Activated CD8-positive, alpha-beta T cell treated with anti-CD3 and anti-CD28 coated beads, Interleukin-2, amount 10 ng/mL, durations not matched to agents 7 days and 5 days (primary cell): ENCODE data around the gene MMP24. TPM values are rescaled to one million over a fixed set of nuclear protein-coding genes. Genes with fewer than 3 reads are reported as not detected.
"Not testable (repeated sequence)": the region's sequence is repeated elsewhere in the genome, so short reads cannot be mapped to it uniquely, and the experiment has no call there.

ENCODE experiments used
- ATAC-seq: fragments of 150-1000 bp; cut with Tn5 transposase; one replicate; pipeline ENCODE4 v1.10.0; 2021; ENCODE audit warnings: moderate library complexity
- CTCF ChIA-PET: fragments of 350-600 bp; sonication (Branson Sonifier 250); formaldehyde crosslinking; loops from one replicate; lab custom pipeline; 2021; ENCODE audit warnings: antibody characterized with exemption; lab: Charles Lee
- POLR2A ChIA-PET: fragments of 350-600 bp; sonication (Branson Sonifier 250); formaldehyde crosslinking; loops from one replicate; lab custom pipeline; 2021; ENCODE audit warnings: antibody characterized with exemption; lab: Charles Lee
- DNase-seq: peaks from one replicate; pipeline ENCODE4 v3.0.0-alpha.2; 2020
- H3K27ac Mint-ChIP-seq: one replicate; pipeline ENCODE4 v1.8.0; 2021; ENCODE audit warnings: mild to moderate bottlenecking, mixed read lengths
- H3K27me3 Mint-ChIP-seq: one replicate; pipeline ENCODE4 v1.8.0; 2021; ENCODE audit warnings: low read depth, mixed read lengths
- H3K36me3 Mint-ChIP-seq: one replicate; pipeline ENCODE4 v1.8.0; 2021; ENCODE audit warnings: low read depth, mixed read lengths
- H3K4me1 Mint-ChIP-seq: one replicate; pipeline ENCODE4 v1.8.0; 2021; ENCODE audit warnings: low read depth, mixed read lengths
- H3K4me3 Mint-ChIP-seq: one replicate; pipeline ENCODE4 v1.8.0; 2021; ENCODE audit warnings: mild to moderate bottlenecking, mixed read lengths
- H3K9me3 Mint-ChIP-seq: one replicate; pipeline ENCODE4 v1.8.0; 2022; ENCODE audit warnings: mixed read lengths; ENCODE audit not compliant: insufficient read depth
- total RNA-seq, 2 experiments: library from RNA; stranded (reverse); gene quantifications; one replicate each; pipeline ENCODE4 v1.2.3, GENCODE V29; 2021

MMP24 gene
- not detected for total RNA-seq

- POLR2A ChIA-PET, result no interaction called here
- H3K27ac Mint-ChIP-seq, result peak within 1 kb of the TSS; percentile 15
- ATAC-seq (no peak), DNase-seq (no peak)
- no peaks in the 10 kb centered on the region for H3K36me3 Mint-ChIP-seq
- H3K4me3 Mint-ChIP-seq, result peak within 1 kb of the TSS; percentile 47
- no peaks in the 10 kb centered on the region for H3K9me3 Mint-ChIP-seq
- peaks cover 42% of the 10 kb centered on the region for H3K27me3 Mint-ChIP-seq
- peaks cover 9% of the 10 kb centered on the region for H3K4me1 Mint-ChIP-seq
- CTCF ChIA-PET, result interaction anchor here (1.6 kb wide), 1 partner anchor 43 kb away, joined by 4 read pairs; no protein-coding TSS in a partner anchor
Observed at GRCh38 chr20:35226126-35226883, at the start of gene MMP24. Gene MMP24 (plus strand): TSS chr20:35226690. CDS start chr20:35226739, 49 bp downstream.

GRCh38 chr20:35179292-35180212 is 46.9 kb upstream of the MMP24 start:
- ATAC-seq (no peak), DNase-seq (no peak)
- no peaks in the 10 kb centered on the region for H3K36me3 Mint-ChIP-seq
- H3K4me1 Mint-ChIP-seq, result no peaks in the 10 kb centered on the region
- H3K9me3 Mint-ChIP-seq, result no peaks in the 10 kb centered on the region
- ChIA-PET POLR2A (interaction anchor here (0.7 kb wide), 1 partner anchor 176 kb away, joined by 3 read pairs; no protein-coding TSS in a partner anchor), CTCF (no interaction called here)
- no peak overlapping the region for H3K4me3 Mint-ChIP-seq
- no peaks in the 10 kb centered on the region for H3K27me3 Mint-ChIP-seq
- H3K27ac Mint-ChIP-seq, result no peak overlapping the region

GRCh38 chr20:35180266-35180665 is 46.2 kb upstream of the MMP24 start:
- H3K4me1 Mint-ChIP-seq, result no peaks in the 10 kb centered on the region
- CTCF ChIA-PET, result no interaction called here
- H3K9me3 Mint-ChIP-seq, result no peaks in the 10 kb centered on the region
- POLR2A ChIA-PET, result no interaction called here
- ATAC-seq, result no peak
- H3K27ac Mint-ChIP-seq, result no peak overlapping the region
- no peak overlapping the region for H3K4me3 Mint-ChIP-seq
- H3K36me3 Mint-ChIP-seq, result no peaks in the 10 kb centered on the region
- no peak for DNase-seq
- no peaks in the 10 kb centered on the region for H3K27me3 Mint-ChIP-seq

DNA sequence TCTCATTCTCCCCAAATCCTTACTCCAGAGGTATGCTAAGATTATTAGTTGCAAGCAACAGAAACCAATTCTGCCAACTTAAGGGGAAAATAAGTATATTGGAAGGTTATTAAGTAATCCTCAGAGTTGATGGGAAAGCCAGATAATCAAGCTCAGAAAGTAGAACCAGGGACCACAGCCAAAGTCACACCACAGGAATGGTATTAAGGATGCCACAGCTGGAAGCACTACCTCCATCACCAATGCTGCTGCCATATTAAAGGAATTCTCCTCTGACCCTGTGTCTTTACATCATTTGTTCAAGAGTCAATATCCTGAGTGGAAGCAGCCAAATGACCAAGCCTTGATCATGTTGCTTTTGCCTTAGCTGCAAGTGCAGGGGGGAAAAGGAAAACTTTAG is 44.8 kb upstream of the MMP24 start:
- no peaks in the 10 kb centered on the region for H3K36me3 Mint-ChIP-seq
- no peaks in the 10 kb centered on the region for H3K9me3 Mint-ChIP-seq
- no peak overlapping the region for H3K4me3 Mint-ChIP-seq

DNA sequence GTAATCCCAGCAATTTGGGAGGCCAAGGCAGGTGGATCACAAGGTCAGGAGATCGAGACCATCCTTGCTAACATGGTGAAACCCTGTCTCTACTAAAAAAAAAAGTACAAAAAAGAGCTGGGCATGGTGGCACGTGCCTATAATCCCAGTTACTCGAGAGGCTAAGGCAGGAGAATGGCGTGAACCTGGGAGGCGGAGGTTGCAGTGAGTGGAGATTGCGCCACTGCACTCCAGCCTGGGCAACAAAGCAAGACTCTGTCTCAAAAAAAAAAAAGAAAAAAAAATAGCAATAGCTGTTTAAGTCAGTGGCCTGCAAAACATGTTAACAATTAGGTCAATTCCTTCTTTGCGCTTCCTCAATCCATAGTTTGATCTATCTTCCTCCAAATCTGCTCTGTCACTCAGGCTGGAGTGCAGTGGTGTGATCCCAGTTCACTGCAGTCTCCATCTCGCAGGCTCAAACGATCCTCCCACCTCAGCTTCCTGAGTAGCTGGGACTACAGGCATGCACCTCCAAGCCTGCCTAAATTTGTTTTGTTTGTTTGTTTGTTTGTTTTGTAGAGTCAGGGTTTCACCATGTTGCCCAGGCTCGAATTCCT is 39.7 kb upstream of the MMP24 start:
- H3K4me1 Mint-ChIP-seq, H3K9me3 Mint-ChIP-seq, DNase-seq, POLR2A ChIA-PET, H3K4me3 Mint-ChIP-seq, H3K27ac Mint-ChIP-seq, H3K36me3 Mint-ChIP-seq, ATAC-seq, H3K27me3 Mint-ChIP-seq: not testable (repeated sequence)
- CTCF ChIA-PET, result interaction anchor here (1.5 to 1.6 kb wide), 2 partner anchors 42 to 90 kb away, joined by 3 to 5 read pairs; no protein-coding TSS in a partner anchor

More for the DNA sequence above, 44.8 kb upstream of the MMP24 start:
- no peaks in the 10 kb centered on the region for H3K4me1 Mint-ChIP-seq
- no peaks in the 10 kb centered on the region for H3K27me3 Mint-ChIP-seq
- ATAC-seq (no peak), DNase-seq (no peak)
- ChIA-PET CTCF (interaction anchor here (1.2 kb wide), 1 partner anchor 16 kb away, joined by 3 read pairs; no protein-coding TSS in a partner anchor), POLR2A (no interaction called here)
- H3K27ac Mint-ChIP-seq, result no peak overlapping the region

- ChIA-PET CTCF (interaction anchor here (1.5 to 1.6 kb wide), 2 partner anchors 43 to 91 kb away, joined by 3 to 5 read pairs; no protein-coding TSS in a partner anchor), POLR2A (no interaction called here)
- Mint-ChIP-seq H3K4me3 (no peak overlapping the region), H3K4me1 (no peaks in the 10 kb centered on the region), H3K27me3 (no peaks in the 10 kb centered on the region), H3K36me3 (no peaks in the 10 kb centered on the region), H3K9me3 (no peaks in the 10 kb centered on the region), H3K27ac (no peak overlapping the region)
- DNase-seq (no peak), ATAC-seq (no peak)
Observed at GRCh38 chr20:35187584-35188190, 38.8 kb upstream of the MMP24 start.

DNA sequence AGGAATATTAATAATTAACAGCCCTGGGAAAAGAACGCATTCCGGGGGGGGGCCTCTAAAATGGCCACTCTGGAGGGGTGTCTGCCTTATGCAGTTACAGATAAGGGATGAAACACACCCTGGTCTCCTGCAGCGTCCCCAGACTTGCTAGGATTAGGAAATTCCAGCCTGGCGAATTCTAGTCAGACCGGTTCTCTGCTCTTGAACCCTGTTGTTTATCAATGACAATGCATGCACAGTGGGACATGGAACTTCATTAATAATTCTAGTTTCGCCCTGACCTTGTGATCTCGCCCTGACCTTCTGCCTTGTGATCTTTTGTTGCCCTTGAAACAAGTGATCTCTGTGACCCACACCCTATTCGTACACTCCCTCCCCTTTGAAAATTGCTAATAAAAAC is 37.3 kb upstream of the MMP24 start:
- H3K4me1 Mint-ChIP-seq, DNase-seq, H3K27ac Mint-ChIP-seq, H3K36me3 Mint-ChIP-seq, ATAC-seq, H3K27me3 Mint-ChIP-seq, H3K4me3 Mint-ChIP-seq, H3K9me3 Mint-ChIP-seq, POLR2A ChIA-PET, CTCF ChIA-PET: not testable (repeated sequence)

- Mint-ChIP-seq H3K4me1 (no peaks in the 10 kb centered on the region), H3K27me3 (peaks cover 3% of the 10 kb centered on the region), H3K36me3 (no peaks in the 10 kb centered on the region), H3K4me3 (no peak overlapping the region), H3K9me3 (peaks cover 4% of the 10 kb centered on the region), H3K27ac (no peak overlapping the region)
- no peak for DNase-seq
- POLR2A ChIA-PET, result no interaction called here
- CTCF ChIA-PET, result no interaction called here
- no peak for ATAC-seq
Observed at GRCh38 chr20:35190556-35190955, 35.9 kb upstream of the MMP24 start.

DNA sequence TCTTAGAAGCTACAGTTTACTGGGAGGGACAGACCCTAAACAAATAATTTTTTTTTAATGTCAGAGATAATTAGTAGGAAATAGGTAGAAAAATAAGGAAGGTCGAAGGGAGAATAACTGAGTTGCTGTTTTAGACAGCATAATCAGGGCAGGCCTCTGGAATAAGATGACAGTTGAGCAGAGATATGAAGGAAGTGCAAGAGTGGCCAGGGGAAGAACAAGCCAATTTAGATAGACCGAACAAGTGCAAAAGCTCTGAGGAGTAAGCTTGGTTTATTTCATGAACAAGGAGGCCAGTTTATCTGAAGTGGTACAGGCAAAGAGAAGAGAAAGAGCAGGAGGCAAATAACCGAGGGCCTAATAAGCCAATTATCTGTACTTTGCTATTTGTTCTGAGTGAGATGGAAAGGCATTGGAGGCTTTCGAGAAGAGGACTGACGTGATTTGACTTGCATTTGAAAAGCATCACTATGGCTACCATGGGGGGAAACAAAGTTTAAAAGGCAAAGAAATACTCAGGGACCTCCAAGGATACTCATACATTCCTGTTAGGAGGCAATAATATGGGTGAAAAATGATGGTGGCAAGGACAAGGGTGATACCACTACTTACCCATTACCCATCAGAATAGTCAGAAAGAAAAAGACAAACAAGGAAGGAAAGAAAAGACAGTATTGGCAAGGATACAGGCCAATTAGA is 34.9 kb upstream of the MMP24 start:
- H3K27ac Mint-ChIP-seq, result no peak overlapping the region
- H3K36me3 Mint-ChIP-seq, result peaks cover 4% of the 10 kb centered on the region
- no peak for DNase-seq
- CTCF ChIA-PET, result no interaction called here
- H3K27me3 Mint-ChIP-seq, result peaks cover 3% of the 10 kb centered on the region
- H3K4me1 Mint-ChIP-seq, result no peaks in the 10 kb centered on the region
- POLR2A ChIA-PET, result no interaction called here
- peaks cover 6% of the 10 kb centered on the region for H3K9me3 Mint-ChIP-seq
- H3K4me3 Mint-ChIP-seq, result no peak overlapping the region
- ATAC-seq, result no peak

DNA sequence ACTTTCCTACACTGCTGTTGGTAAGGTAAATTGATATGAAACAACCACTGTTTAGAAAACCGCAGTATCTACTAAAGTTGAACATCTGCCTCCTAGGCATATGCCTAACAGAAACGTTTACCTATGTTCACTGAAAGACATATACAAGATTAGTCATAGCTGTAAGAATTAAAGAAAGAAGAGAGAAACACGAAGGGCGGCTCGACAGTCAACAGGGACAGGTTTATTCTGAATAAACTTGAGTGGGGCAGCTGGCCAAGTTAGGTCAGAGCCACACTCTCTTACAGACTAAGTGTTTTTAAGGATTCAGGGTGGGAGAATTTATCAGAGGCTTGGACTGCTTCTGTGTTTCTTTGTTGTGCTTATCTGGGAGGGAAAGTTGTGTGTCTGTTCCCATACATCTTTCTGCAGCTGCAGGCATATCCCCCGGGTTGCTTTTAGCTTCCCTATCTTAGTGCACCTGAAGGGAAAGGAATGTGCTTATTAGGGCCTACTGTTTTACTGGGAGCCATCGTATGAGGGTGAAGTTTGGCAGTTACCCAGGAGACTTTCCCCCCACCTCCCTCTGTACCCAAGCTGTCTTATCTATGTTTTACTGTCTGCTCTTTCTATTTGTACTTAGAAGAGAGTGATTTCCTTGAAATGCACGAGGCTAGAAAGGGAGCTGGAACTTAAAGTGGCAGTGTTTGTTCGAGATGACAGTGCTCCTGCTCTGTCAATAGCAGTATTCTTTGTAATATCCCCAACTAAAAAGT is 34.2 kb upstream of the MMP24 start:
- H3K9me3 Mint-ChIP-seq, result peaks cover 14% of the 10 kb centered on the region
- H3K36me3 Mint-ChIP-seq, result peaks cover 7% of the 10 kb centered on the region
- POLR2A ChIA-PET, result no interaction called here
- ATAC-seq, result no peak
- no peaks in the 10 kb centered on the region for H3K4me1 Mint-ChIP-seq
- H3K27me3 Mint-ChIP-seq, result peaks cover 3% of the 10 kb centered on the region
- no peak for DNase-seq
- no peak overlapping the region for H3K27ac Mint-ChIP-seq
- CTCF ChIA-PET, result interaction anchor here (1.4 kb wide), 1 partner anchor 96 kb away, joined by 3 read pairs; no protein-coding TSS in a partner anchor
- H3K4me3 Mint-ChIP-seq, result no peak overlapping the region
